Activated naive CD4-positive, alpha-beta T cell treated with anti-CD3 and anti-CD28 coated beads for 36 hours (primary cell): ENCODE data around the gene EIF3L. TPM values are rescaled to one million over a fixed set of nuclear protein-coding genes. Genes with fewer than 3 reads are reported as not detected.

ENCODE experiments used
- CTCF ChIA-PET: fragments of 350-600 bp; sonication (Branson Sonifier 250); formaldehyde crosslinking; loops from one replicate; lab custom pipeline; 2021; ENCODE audit warnings: antibody characterized with exemption; lab: Charles Lee
- DNase-seq: peaks from one replicate; pipeline ENCODE4 v3.0.0-alpha.2; 2020
- H3K27ac Mint-ChIP-seq: one replicate; pipeline ENCODE4 v1.8.0; 2021; ENCODE audit warnings: mild to moderate bottlenecking, mixed read lengths
- H3K27me3 Mint-ChIP-seq: one replicate; pipeline ENCODE4 v1.8.0; 2021; ENCODE audit warnings: low read depth, mixed read lengths
- H3K36me3 Mint-ChIP-seq: one replicate; pipeline ENCODE4 v1.8.0; 2021; ENCODE audit warnings: low read depth, mixed read lengths
- H3K4me1 Mint-ChIP-seq: one replicate; pipeline ENCODE4 v1.8.0; 2021; ENCODE audit warnings: low read depth, mixed read lengths
- H3K4me3 Mint-ChIP-seq: one replicate; pipeline ENCODE4 v1.8.0; 2021; ENCODE audit warnings: mild to moderate bottlenecking, moderate library complexity, mixed read lengths
- H3K9me3 Mint-ChIP-seq: one replicate; pipeline ENCODE4 v1.8.0; 2021; ENCODE audit warnings: mixed read lengths
- intact Hi-C: fragments of 100-400 bp; cut with micrococcal nuclease; formaldehyde crosslinking; loops from one replicate; pipeline ENCODE4 v1.15.1; 2023
- total RNA-seq, 2 experiments: library from RNA; stranded (reverse); gene quantifications; one replicate each; pipeline ENCODE4 v1.2.3, GENCODE V29; 2021

The EIF3L gene
- total RNA-seq, 2 experiments from 2014 or later, result 776 to 797 TPM

GRCh38 chr22:37843741-37844089 is 5.5 kb upstream of the EIF3L start:
- DNase-seq, result peak; percentile 47
- Mint-ChIP-seq H3K4me1 (peaks cover 30% of the 10 kb centered on the region), H3K9me3 (no peaks in the 10 kb centered on the region), H3K36me3 (peaks cover 14% of the 10 kb centered on the region), H3K27me3 (no peaks in the 10 kb centered on the region), H3K4me3 (peak overlapping the region; percentile 83), H3K27ac (no peak overlapping the region)
- CTCF ChIA-PET, result interaction anchor here (0.7 to 1.5 kb wide), 5 partner anchors 15 to 91 kb away, joined by 3 to 11 read pairs (median 3); partner anchors contain the start of gene GCAT
- intact Hi-C loops, result loop anchor here (1.0 to 5.0 kb wide), 7 partner anchors 36 to 663 kb away; partner anchors contain the start of genes DDX17, GCAT, GGA1 and LGALS1

- no peaks in the 10 kb centered on the region for H3K9me3 Mint-ChIP-seq
- peak overlapping the region; percentile 79 for H3K4me3 Mint-ChIP-seq
- CTCF ChIA-PET, result interaction anchor here (1.2 to 1.5 kb wide), 3 partner anchors 27 to 89 kb away, joined by 3 to 11 read pairs (median 3); no protein-coding TSS in a partner anchor
- H3K36me3 Mint-ChIP-seq, result peaks cover 23% of the 10 kb centered on the region
- intact Hi-C loops, result loop anchor here (1.0 to 5.0 kb wide), 7 partner anchors 38 to 661 kb away; partner anchors contain the start of genes DDX17, GCAT, GGA1 and LGALS1
- H3K27ac Mint-ChIP-seq, result peak overlapping the region; percentile 76
- DNase-seq, result no peak
- H3K27me3 Mint-ChIP-seq, result no peaks in the 10 kb centered on the region
- H3K4me1 Mint-ChIP-seq, result peaks cover 36% of the 10 kb centered on the region
These were observed 4.3 kb upstream of the EIF3L start for GRCh38 chr22:37844904-37845329.

GRCh38 chr22:37846433-37846832 is 2.8 kb upstream of the EIF3L start:
- Mint-ChIP-seq H3K4me1 (peaks cover 45% of the 10 kb centered on the region), H3K4me3 (peak overlapping the region; percentile 6)

GRCh38 chr22:37848587-37849088 is 581 bp upstream of the EIF3L start:
- intact Hi-C loops, result loop anchor here (1.0 kb wide), 1 partner anchor 240 kb away; the partner anchor contains the start of gene GGA1
- H3K4me3 Mint-ChIP-seq, result peak overlapping the region; percentile 92
- peak overlapping the region; percentile 94 for H3K27ac Mint-ChIP-seq
- H3K4me1 Mint-ChIP-seq, result peaks cover 46% of the 10 kb centered on the region
- peak; percentile 45 for DNase-seq
- H3K27me3 Mint-ChIP-seq, result no peaks in the 10 kb centered on the region
- CTCF ChIA-PET, result interaction anchor here (0.6 kb wide), 1 partner anchor 198 kb away, joined by 3 read pairs; no protein-coding TSS in a partner anchor
- H3K9me3 Mint-ChIP-seq, result no peaks in the 10 kb centered on the region
- peaks cover 41% of the 10 kb centered on the region for H3K36me3 Mint-ChIP-seq

More at GRCh38 chr22:37846433-37846832, 2.8 kb upstream of the EIF3L start:
- no peak for DNase-seq
- Mint-ChIP-seq H3K27me3 (no peaks in the 10 kb centered on the region), H3K36me3 (peaks cover 31% of the 10 kb centered on the region), H3K9me3 (no peaks in the 10 kb centered on the region), H3K27ac (no peak overlapping the region)
- intact Hi-C loops, result no loop called here
- CTCF ChIA-PET, result interaction anchor here (1.5 kb wide), 1 partner anchor 29 kb away, joined by 6 read pairs; no protein-coding TSS in a partner anchor

- peak overlapping the region; percentile 2 for H3K27ac Mint-ChIP-seq
- peaks cover 56% of the 10 kb centered on the region for H3K36me3 Mint-ChIP-seq
- CTCF ChIA-PET, result interaction anchor here (1.5 kb wide), 1 partner anchor 13 kb away, joined by 14 read pairs; no protein-coding TSS in a partner anchor
These were observed 1.6 kb downstream of the EIF3L start for GRCh38 chr22:37850801-37851200.

GRCh38 chr22:37852418-37852817 is 3.2 kb downstream of the EIF3L start:
- Mint-ChIP-seq H3K27ac (no peak overlapping the region), H3K4me1 (peaks cover 48% of the 10 kb centered on the region), H3K4me3 (no peak overlapping the region), H3K9me3 (no peaks in the 10 kb centered on the region), H3K36me3 (peaks cover 58% of the 10 kb centered on the region), H3K27me3 (no peaks in the 10 kb centered on the region)
- no peak for DNase-seq
- intact Hi-C loops, result no loop called here
- CTCF ChIA-PET, result interaction anchor here (0.6 to 2.6 kb wide), 2 partner anchors 10 to 31 kb away, joined by 5 to 22 read pairs; no protein-coding TSS in a partner anchor

More at GRCh38 chr22:37850801-37851200, 1.6 kb downstream of the EIF3L start:
- H3K27me3 Mint-ChIP-seq, result no peaks in the 10 kb centered on the region
- no peaks in the 10 kb centered on the region for H3K9me3 Mint-ChIP-seq
- no peak for DNase-seq
- peaks cover 51% of the 10 kb centered on the region for H3K4me1 Mint-ChIP-seq
- intact Hi-C loops, result no loop called here
- H3K4me3 Mint-ChIP-seq, result peak overlapping the region; percentile 92

GRCh38 chr22:37854946-37855345 is 5.7 kb downstream of the EIF3L start:
- no peaks in the 10 kb centered on the region for H3K27me3 Mint-ChIP-seq
- H3K4me3 Mint-ChIP-seq, result no peak overlapping the region
- CTCF ChIA-PET, result interaction anchor here (0.7 to 1.2 kb wide), 2 partner anchors 8 to 110 kb away, joined by 3 to 7 read pairs; no protein-coding TSS in a partner anchor
- H3K27ac Mint-ChIP-seq, result peak overlapping the region; percentile 32
- intact Hi-C loops, result no loop called here
- peaks cover 55% of the 10 kb centered on the region for H3K36me3 Mint-ChIP-seq
- H3K9me3 Mint-ChIP-seq, result no peaks in the 10 kb centered on the region
- DNase-seq, result no peak
- H3K4me1 Mint-ChIP-seq, result peaks cover 32% of the 10 kb centered on the region

- CTCF ChIA-PET, result interaction anchor here (1.2 to 1.4 kb wide), 2 partner anchors 8 to 38 kb away, joined by 3 to 7 read pairs; no protein-coding TSS in a partner anchor
- Mint-ChIP-seq H3K9me3 (no peaks in the 10 kb centered on the region), H3K4me1 (peaks cover 30% of the 10 kb centered on the region), H3K4me3 (no peak overlapping the region), H3K27me3 (no peaks in the 10 kb centered on the region), H3K27ac (peak overlapping the region; percentile 22), H3K36me3 (peaks cover 57% of the 10 kb centered on the region)
- intact Hi-C loops, result no loop called here
- no peak for DNase-seq
These were observed 6.2 kb downstream of the EIF3L start for GRCh38 chr22:37855462-37855861.

- CTCF ChIA-PET, result interaction anchor here (2.9 to 9.7 kb wide), 3 partner anchors 8 to 44 kb away, joined by 18 to 130 read pairs (median 22); no protein-coding TSS in a partner anchor
- H3K27me3 Mint-ChIP-seq, result no peaks in the 10 kb centered on the region
- intact Hi-C loops, result no loop called here
These were observed 11.7 kb downstream of the EIF3L start for GRCh38 chr22:37860796-37861421.

GRCh38 chr22:37862570-37863325 is 13.5 kb downstream of the EIF3L start:
- Mint-ChIP-seq H3K4me3 (no peak overlapping the region), H3K27me3 (no peaks in the 10 kb centered on the region), H3K27ac (no peak overlapping the region), H3K9me3 (no peaks in the 10 kb centered on the region), H3K4me1 (no peaks in the 10 kb centered on the region), H3K36me3 (peaks cover 55% of the 10 kb centered on the region)
- intact Hi-C loops, result loop anchor here (1.0 kb wide), 1 partner anchor 45 kb away; no protein-coding TSS in a partner anchor
- no peak for DNase-seq
- CTCF ChIA-PET, result interaction anchor here (0.6 to 9.7 kb wide), 35 partner anchors 7 to 476 kb away, joined by 3 to 130 read pairs (median 5); partner anchors contain the start of genes C22orf23, GALR3, GCAT and GGA1

More at GRCh38 chr22:37860796-37861421, 11.7 kb downstream of the EIF3L start:
- Mint-ChIP-seq H3K4me3 (no peak overlapping the region), H3K36me3 (peaks cover 48% of the 10 kb centered on the region), H3K4me1 (no peaks in the 10 kb centered on the region), H3K27ac (no peak overlapping the region), H3K9me3 (no peaks in the 10 kb centered on the region)
- DNase-seq, result no peak

GRCh38 chr22:37865510-37865909 is 16.3 kb downstream of the EIF3L start:
- intact Hi-C loops, result no loop called here
- Mint-ChIP-seq H3K27me3 (no peaks in the 10 kb centered on the region), H3K9me3 (no peaks in the 10 kb centered on the region), H3K27ac (no peak overlapping the region), H3K4me3 (no peak overlapping the region), H3K4me1 (no peaks in the 10 kb centered on the region), H3K36me3 (peaks cover 51% of the 10 kb centered on the region)
- CTCF ChIA-PET, result interaction anchor here (0.6 to 9.7 kb wide), 3 partner anchors 14 to 1652 kb away, joined by 3 to 130 read pairs (median 3); no protein-coding TSS in a partner anchor
- DNase-seq, result no peak
